Amygdala (tissue), 56 donors: ENCODE results near the gene ABL1.

ENCODE experiments used
- DNase-seq, 56 donors: peaks; one replicate each; lab custom pipeline; 2025; lab: John Stamatoyannopoulos, UW

The ABL1 gene

DNA sequence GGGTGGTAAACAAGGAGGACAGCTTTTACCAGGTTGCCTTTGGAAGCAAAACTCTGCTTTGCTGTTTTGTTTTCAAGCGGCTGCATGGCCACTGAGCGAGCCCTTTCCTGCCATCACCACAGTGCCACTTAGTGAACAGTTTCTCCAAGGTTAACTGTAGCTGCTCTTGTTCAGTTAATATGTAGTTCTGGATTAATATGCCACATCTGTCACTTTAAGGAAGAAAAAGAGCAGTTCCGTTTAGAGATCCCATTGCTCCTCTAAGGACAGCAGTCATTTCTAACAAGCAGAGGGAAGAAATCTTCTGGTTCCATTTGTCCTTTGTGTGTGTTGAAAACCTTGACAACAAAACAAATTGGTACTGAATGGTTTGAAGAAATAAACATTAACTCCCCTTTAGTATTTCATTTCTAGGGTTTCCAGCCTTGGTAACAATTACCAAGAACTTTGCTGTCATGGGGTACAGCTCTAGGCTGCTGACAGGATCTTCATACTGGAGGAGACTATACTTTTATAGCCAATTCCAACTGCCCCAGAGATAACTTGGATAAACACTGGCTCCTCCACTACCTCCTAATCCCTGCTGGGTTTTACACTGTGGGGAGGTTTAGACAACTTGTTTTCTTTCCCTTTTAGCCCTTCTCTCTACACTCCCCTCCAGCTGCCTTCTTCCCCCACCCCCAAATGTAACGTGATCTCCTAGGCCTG is 10.3 kb upstream of the ABL1 start:
- DNase-seq, result peak in 2 of 56 donors; percentile 17 to 21

DNA sequence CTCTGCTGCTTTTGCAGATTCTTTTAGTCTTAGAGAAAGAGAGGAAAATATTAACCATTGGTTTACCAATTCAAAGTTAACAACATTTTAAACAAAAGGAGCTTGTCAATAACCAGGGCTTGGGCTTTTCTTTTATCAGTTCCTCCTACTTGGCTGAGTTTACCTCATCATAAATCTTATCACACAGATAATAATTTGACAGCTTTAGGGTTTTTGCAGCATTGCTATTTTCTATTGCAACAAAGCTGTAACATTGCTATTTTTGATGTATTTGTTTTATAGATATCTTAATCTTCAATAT is 9.8 kb upstream of the ABL1 start:
- no peak for DNase-seq

DNA sequence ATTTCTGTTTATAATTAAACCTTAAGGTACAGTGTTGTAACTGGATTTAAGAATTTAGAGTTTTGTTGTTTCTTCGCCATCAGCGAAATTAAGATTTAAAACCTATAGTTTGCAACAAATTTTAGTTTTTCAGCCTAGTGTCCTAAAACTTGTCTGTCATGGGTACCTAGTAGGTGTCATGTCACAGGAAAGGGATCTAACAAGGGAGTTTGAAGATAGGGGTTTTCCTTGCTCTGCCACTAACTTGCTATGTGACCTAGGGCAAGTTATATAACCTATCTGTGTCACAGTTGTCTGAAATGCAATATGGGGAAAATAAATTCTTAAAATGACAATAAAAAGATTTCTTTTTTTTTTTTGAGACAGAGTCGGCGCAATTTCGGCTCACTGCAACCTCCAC is 9.2 kb upstream of the ABL1 start:
- DNase-seq, result no peak

DNA sequence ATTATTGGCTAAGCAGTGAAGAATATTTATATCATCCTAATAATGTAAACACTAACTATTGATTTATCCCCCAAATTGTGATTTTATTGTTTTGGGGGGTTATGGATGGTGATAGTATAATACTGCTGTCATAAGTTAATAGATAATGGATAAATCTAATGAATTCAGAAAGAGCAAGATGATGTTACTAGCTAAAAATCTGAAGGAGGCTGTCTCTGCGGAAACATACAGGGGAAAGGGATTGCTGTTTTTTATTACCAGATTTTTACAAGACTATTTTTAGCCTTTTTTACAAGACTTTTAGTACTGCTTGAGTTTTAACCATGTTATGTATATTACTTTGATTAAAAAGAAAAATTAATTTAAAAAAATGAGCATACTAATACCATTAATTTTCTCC is 5.3 kb upstream of the ABL1 start:
- no peak for DNase-seq

DNA sequence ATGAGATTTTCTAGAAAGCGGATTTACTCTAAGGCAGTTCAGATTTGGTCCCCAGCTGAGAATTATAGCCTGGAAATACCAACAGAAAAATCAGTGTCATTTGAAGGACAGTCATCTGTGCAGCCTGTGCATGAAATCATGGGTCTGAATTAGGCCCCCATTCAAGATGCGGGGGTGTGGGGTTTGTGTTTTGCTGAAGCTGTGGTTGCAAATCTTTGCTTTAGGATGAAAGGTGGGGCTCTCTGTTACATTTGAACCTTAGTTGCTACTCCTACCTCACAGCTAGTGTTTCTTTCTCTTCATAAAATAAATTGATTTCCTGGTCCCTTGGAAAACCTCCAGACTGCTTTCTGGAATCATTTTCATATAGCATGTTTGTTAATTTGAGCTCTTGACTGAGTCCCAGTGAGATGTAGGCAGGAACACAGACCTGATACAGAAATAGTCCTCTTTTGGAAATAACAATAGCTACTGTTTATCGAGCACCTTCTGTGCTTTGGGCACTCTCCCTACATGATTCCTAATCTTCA is 4.8 kb upstream of the ABL1 start:
- no peak for DNase-seq

DNA sequence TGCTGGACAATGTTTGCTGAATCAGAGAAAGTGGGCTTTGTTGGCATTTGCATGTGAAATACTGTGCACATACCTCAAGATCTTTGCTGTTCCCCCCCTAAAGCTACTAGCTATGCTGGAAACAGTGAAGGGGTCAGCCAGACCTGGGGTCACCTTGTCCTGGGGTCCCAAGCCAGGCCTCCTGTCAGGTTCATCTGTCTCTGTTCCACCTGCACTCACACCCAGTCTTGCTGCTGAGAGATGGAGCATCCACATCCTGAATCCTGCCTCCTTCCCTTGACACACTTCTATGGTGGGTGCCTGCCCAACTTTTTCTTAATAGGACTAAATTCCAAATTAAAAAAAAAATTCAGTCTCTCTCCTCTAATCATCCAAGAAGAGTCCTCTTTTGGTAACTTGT is 4.0 kb upstream of the ABL1 start:
- DNase-seq, result no peak

DNA sequence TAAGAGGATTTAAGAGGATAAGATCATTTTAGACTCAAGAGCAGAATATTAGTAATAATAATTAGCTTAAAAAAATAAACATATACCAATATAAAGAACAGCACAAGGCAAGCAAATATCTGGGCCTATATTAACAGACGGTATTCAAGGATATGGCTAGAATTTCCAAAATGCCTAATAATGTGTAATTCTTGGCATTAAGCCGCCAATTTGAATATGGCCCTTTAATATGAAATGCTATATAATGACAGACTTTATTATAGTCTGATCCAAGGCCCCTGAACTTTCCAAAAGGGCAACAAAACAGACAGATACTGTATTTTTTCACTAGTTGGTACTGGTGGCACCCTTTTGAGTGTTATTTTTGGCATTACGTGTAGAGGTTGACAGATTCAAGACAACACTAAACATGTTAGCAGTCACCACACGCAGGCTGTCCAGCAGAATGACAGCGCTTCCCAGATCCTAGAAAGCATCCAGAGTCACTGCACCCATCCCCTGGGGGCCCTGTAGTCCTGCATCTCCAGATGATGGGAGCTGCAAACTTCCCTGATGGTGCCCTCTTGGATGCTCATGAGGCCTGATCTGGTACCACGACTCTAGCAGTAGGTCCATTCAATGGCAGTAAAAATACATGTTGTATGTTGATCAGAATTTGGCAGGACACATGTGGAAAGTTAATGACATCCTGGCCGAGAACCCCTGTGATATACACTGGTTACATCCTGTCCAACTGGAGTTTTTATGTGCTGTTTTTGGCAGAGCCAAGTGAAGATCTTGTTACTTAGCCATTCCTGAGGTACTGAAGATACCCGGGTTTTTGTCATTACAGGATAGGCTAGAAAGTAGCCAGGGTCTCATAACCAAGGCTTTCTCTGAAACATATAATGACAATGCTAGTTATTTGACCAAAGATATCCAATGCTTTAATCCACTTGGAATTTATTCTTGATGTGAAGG is 1.7 kb upstream of the ABL1 start:
- no peak for DNase-seq

DNA sequence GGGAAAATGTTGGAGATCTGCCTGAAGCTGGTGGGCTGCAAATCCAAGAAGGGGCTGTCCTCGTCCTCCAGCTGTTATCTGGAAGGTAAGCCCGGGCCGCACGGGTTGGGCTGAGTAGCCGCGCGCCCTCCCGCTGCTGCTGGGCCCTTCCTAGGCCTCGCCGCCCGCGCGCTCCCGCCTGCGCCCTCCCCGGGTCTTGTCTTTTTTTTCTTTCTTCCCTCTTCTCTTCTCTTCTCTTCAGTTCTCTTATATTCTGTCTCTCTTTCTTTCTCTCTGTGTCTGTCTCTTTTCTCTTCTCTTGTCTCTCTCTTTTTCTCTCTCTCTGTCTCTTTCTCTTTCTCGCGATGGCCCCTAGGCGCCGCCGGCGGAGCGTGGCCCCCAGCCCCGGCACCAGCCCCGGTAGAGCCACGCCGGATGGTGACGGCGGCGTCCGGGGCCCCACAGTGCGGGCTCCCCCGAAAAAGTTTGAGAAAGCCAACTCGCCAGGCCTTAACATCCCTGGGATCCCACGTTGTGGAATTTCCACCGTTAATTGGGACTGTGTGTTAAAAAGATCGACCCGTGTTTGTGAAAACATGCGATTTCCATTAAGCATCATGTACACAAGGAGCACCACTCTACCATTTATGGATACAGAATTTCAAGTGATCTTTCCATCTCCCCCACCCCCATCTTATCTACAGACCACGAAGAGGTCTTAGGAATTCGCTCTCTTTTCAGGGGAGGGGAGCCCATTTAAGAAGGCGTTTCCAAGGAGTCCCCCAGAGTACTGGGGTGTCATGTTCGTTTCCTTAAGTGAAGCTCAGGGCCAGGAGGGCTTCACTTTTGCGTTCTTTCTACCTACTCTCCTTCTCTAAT is 616 bp downstream of the ABL1 start:
- DNase-seq, result peak in 10 of 56 donors; percentile 34 to 67 (median 63)

DNA sequence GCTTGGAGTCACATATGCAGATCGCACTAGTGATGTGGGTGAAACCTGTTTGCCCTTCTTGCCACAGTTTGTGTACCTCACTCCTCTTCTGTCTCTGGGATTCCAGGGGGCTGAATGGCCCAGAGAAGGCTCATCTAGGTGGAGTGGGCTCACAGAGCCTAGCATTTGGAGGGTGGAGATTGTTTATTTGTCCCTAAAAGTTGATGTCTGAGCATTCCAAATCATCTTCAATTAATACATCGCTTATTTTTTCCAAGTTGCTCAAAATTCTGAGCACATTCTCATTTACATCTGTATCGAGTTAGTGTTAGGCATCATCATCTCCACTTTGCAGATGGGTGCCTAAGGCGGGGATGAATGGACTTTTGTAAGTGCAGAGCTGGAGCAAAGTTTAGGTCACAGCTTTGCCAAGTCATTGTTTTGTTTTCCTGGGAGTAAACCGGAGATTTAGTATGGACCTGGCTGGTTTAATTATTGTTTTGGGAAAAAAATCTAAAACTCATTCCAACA is 2.0 kb downstream of the ABL1 start:
- DNase-seq, result peak in 14 of 56 donors; percentile 25 to 69 (median 50)

DNA sequence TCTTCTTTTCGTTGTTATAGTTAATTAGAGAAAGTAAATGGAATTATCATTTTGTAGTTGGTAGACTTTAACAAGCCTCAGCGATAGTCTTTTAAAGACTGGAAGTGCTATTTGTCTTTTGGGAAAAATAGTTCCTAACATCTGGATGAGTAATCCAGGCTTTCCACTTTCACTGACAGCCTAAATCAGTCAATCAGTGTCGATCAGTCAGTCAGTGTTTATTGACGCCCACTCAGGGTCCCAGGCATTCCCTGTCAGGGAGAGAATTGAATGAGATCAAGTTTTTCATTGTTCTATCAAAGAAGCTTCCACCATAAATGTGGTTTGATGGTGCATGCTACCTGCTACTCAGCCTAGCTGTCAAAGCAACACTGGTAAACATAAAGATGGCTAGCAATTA is 2.6 kb downstream of the ABL1 start:
- no peak for DNase-seq

DNA sequence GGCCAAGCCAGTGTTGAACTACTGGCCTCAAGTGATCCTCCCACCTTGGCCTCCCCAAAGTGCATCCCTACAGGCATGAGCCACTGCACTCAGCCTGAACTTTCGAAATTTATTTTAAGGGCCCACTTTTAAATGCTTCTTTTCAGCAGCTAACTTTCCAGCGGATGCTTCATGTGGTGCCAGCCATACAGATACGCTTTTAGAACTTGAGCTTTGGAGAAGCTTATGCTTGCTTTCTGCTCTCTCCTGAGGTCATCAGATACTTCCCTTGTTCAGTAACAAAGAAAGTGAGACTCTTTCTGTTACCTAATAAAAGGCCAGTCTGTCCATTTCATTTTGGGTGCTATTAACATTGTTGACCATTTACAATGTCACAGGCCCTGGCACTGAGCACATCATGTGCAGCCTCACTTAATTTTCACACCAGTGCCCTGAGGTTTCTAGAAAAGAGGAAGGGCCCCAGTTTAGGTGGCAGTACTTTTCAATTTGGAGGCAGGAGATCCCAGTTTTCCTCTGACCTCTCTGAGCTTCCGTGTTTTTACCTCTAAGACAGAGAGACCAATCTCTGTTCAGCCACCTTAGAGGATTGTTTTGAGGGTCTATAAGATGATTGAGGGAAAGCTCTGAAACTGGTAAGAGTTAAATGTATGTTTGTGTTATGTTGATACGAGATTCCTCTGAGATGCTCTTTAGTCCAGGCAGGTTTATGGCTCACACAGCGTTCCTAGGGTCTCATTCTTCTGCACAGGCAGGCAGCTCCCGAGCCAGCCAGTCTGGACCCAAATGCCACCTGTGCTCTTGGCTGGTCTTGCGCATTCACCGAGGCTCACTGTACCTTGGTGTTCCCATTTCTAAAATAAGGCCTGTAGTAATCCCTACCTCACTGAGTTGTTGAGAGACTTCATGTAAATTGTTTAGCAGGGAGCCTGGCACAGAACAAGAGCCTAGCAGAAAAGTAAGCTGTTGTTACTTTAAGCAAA is 4.4 kb downstream of the ABL1 start:
- no peak for DNase-seq

DNA sequence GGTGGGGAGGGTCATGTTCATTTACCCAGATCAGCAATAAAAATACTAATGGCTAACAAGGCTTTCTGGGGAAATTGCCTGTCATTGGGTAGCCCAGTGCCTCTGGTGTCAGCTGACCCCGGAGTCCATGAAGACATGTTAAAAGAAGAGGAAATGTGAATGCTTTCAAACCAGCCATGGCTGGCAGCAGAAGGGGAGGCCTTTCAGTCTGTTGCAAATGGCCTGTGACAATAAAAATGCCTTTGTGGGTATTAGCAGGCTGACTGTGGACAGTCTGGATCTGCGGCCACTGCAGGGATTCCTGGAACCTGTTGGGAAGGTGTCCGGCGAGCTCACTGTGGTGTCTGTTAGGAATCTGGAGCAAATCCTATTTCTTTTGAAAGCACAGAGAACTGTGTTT is 7.5 kb downstream of the ABL1 start:
- DNase-seq, result peak in 1 of 56 donors; percentile 22

DNA sequence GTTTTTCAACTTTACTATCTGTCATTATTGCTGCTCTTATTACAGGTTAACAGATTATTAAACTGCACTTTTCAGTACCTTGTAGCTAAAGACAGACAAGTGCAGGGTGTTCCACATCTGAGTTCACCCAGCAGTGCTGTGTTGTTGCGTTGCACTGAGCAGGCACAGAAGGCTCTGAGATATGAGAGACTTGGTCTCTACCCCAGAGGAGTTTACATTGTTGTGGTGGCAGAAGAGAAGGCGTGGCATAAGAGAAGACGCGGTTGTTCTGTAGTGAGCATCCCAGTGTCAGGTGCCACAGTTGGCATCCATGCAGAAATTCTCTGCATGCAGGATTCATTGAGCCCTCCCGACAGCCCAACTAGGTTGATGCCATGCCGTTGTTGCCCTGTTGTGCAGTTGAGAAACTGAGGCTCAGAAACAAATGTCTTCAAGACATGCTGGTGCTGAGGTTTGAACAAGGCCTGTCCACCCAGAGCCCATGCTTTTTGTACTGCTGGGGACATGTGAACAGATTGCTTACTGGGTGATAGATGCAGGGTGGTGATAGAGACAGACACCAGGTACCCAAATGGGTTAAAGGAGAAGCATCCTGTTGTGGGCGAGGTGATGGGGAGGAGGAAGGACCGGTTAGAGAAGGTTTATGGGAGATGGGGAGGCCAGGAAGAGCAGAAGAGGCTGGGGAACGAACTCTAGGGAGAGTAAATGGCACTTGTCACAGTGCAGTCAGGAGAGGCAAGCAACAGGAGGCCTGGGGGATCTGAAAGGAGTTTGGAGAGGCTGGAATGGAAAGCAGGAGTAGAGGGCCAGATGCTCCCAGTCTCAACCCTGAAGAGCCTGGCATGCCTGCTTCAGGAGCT is 8.2 kb downstream of the ABL1 start:
- DNase-seq, result no peak

DNA sequence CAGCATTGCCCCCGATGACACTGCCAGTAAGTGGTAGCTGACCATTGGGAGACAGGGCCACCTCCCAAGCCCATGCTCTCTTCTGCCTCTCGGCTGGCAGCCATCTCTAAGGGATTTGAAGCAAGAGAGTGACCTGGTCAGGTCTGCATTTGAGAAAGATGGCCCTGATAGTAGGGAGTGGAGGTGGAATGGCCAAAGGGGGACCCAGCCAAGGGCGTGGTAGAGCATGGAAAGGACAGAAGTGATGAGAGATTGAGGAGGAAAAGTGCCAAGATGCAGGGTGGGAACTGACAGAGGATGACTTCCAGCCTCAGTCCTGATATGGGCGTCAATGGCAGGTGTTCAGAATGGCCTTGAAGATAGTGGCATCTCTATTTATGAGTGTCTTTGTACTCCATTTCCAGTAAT is 9.0 kb downstream of the ABL1 start:
- DNase-seq, result no peak

DNA sequence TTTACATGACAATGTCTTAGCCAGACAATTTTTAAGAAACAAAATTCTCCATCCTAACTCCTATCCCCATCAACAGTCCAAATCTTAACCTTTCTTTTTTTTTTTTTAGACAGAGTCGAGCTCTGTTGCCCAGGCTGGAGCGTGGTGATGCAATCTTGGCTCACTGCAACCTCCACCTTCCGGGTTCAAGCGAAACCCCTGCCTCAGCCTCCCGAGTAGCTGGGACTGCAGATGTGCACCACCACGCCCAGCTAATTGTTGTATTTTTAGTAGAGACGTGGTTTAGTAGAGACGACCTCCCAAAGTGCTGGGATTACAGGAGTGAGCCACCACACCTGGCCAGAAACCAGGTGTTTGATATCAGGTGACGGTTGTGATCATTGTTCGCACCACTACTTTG is 10.2 kb downstream of the ABL1 start:
- DNase-seq, result no peak

DNA sequence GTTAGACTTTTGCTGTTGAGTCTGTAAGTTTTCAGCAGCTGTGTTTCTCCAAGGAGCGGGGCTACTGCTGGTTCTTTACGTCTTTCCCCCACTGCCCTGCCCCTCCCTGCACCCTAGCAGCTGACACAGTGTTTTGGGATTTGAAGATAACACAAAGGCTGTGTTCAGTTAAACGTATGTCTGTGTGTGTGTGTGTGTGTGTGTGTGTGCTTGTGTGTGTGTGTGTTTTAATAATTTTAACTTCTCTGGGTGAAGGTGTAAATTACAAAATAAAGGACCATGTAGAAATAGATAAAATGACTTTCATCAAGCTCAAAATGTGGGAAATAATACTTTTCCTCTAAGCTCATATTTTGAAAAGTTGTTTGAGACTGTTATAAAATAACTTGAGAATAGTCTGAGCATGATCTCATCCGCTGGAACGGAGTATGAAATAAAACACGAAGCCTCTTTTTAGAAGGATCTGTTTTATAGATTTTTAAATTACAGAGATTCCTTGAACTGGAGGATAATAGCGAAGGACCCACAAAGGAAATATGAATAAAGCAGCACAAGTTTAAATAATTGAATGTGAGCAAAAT is 10.9 kb downstream of the ABL1 start:
- peak in 5 of 56 donors; percentile 28 to 50 (median 43) for DNase-seq

DNA sequence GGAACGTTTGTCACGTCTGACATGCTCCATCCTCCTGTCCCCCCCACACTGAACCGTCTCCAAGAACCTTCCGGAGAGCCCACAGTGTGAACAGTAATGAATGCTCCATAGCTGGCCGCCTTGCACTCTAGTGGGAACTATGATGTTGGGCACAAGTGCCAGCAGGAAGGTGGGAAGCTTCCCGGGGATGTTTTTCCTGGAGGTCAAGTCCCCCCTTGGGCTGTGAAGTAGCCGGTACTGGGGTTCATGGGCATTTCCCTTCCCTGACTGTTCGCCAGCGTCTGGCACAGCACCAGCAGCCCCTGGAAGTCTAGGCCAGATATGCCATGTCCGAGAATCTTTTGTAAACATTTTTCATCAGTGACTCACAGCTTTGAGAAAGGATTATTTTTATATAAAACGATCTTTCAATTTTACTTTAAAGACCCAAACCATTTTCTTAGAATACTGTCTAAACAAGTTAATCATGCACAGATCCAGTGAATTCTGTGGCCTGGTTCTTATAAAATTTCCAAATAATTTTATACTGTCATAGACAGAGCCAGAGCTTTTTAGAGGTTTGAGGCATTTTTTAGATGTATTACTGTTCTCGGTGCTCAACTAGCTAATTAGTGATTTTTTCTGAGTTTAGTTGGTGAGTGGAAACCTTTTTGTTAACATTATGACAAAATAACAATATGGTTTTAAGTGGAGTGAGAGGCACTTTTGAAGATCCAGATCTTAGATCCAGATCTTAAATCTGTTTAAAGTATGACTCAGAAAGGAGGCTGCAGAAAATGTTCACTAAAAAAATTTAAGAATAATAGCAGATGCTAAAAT is 11.6 kb downstream of the ABL1 start:
- DNase-seq, result peak in 19 of 56 donors; percentile 26 to 70 (median 44)
